GM18507 (cell line): ENCODE data around the gene IRF6.

ENCODE experiments used
- DNase-seq: peaks from one replicate; pipeline ENCODE4 v3.0.0; 2011; ENCODE audit warnings: low read depth; ENCODE audit not compliant: insufficient read length; ENCODE audit errors: extremely low spot score
- FAIRE-seq: peaks from 2 replicates; lab custom pipeline; 2011; peaks lifted over from hg19 to GRCh38; lab: Jason Lieb, UNC

The IRF6 gene

DNA sequence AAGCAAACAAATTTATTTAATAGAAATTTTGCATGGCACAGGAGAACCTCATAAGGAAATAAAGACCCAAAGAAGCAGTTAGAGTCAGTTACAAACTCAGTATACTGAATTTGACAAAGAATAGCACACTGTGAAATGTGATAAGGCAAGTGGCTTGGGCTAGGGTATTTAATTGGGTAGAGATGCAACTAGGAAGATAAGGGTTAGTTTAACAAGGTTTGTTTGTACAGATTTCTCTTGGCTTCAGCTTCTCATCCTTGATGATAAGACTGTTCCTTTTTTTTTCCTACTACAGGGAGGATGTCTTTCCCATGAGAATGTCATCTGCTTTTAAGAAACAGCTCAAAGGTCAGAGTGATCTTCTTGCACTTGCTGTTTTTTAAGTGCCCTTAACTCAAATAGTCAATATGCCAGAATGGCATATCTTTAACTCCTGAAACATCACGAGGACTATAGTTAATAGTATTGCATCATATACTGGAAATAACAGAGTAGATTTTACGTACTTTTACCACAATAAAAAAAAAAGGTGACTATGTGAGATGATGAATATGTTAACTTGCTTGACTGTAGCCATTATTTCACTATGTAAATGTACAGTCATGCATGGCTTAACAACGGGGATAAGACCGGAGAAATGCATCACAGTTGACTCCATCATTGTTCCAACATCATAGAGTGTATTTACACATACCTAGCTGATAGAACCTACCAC is 59.3 kb downstream of the IRF6 start:
- no peak for DNase-seq
- no peak for FAIRE-seq

DNA sequence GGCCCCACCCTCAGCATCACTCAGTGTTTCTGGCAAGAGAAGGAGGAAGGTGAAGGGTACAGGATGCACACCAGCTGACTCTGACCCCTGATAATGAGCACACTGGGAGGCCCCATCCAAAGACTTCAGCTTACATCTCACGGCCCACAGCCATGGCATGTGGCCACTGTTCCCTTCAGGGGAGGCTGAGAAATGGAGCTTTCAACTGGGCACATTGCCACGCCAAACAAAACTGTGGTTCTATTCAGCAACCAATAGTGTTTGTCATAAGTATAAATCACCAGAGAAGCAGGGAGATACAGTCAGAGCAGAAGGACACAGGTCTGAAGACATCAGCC is 62.8 kb downstream of the IRF6 start:
- FAIRE-seq (no peak), DNase-seq (no peak)

DNA sequence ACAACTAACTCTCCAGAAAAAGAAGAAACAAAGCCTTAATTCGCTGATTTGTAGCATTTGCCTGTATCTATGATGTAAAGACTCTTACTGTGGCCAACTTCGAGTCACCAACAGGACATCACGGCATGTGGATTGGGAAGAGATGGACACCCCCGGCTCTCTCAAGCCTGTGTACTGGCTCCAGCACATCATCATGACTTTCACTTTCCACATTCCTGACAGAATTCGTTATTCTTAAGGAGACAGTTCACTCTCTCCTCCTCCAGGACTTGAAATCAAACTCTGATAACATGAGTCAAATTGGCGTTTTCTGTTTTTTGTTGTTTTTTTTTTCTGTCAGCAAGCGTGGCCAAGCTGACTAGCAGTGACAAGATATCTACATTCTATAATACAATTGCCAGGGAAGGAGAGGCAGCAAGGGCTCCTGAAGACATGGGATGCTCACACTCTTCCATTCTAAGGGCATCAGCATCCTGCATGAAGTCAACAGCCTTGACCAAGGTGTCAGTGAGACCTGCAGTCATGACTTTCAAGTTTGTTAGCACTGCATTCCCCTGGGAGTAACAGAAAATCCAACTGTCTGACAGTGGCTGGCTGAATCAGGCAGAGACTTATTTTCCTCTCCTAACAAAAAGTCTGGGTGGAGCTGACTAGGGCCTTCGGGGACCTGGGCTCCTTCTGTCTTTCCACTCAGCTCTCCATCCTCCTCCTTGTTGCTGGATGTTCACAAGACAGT is 63.4 kb downstream of the IRF6 start:
- DNase-seq (no peak), FAIRE-seq (peak; percentile 29)

DNA sequence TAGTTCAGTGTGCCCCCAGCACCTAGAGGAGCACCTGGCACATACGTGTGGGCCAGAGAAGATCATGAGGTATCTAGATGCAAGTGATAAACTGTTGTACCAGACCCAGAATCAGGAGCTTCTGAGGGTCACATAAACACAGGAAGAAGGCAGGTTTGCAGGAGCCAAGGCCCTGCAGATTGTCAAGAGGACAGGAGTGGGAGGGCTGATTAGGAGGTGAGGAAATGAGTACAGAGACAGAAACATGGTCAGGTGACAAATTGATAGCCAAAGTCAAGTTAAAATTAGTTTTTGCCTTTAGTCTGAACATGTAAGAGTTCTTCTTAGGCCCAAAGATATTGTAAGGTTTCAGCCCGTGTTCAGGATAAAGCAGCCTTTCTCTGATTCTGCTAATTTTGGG is 64.1 kb downstream of the IRF6 start:
- DNase-seq (no peak), FAIRE-seq (peak; percentile 9)

DNA sequence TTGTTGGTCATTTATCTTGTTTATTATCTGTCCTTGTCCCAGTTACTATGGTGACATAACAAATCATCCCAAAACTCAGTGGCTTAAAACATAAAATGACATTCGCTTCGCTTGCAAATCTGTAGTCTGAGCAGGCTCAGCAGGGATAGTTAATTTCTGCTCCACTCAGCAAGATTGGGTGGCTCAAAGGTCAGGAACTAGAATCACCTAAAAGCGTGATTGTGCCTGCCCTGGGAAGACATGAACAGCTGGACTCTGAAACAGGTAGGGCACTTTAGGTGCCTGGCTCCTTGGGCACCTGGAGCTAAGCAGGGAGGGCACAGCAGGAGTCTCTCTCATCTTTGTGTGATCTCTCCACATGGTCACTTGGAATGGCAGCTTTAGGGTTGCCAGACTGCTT is 64.7 kb downstream of the IRF6 start:
- DNase-seq, result no peak

DNA sequence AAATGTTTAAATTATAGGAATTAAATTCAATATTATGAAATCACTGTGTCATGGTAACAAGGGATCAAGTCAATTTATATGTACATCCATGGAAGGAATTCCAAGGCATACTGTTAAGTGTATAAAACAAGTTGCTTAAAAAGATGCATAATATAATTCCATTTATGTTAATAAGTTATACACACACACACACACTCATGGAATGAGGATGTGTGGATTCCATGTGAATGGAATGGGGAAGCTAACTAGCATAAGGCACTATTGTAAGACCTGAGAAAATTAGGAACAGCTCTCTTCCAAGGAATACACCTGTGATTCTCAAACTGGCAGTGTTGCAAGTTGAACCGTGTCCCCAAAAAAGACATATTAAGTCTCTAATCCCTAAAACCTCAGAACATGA is 67.7 kb downstream of the IRF6 start:
- FAIRE-seq (no peak), DNase-seq (no peak)

More for the DNA sequence above, 64.7 kb downstream of the IRF6 start:
- no peak for FAIRE-seq

DNA sequence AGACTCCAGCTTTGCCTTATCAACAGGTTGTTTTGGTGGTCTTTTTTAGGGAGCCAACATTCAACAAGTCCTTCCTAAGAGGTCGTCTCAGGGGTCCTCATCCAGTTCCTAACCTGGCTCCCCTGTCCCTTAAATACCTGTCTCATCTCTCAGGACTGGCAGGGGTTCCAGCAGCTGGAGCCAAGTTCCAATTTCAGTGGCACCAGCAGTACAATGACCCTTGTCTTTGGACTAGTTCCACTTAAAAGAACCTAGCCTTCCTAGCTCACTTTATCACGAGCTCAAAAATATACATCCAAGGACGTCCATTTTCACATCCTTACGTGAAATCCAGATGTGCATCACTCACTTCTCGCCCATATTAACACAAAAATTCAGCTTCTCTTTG is 68.8 kb downstream of the IRF6 start:
- no peak for FAIRE-seq

DNA sequence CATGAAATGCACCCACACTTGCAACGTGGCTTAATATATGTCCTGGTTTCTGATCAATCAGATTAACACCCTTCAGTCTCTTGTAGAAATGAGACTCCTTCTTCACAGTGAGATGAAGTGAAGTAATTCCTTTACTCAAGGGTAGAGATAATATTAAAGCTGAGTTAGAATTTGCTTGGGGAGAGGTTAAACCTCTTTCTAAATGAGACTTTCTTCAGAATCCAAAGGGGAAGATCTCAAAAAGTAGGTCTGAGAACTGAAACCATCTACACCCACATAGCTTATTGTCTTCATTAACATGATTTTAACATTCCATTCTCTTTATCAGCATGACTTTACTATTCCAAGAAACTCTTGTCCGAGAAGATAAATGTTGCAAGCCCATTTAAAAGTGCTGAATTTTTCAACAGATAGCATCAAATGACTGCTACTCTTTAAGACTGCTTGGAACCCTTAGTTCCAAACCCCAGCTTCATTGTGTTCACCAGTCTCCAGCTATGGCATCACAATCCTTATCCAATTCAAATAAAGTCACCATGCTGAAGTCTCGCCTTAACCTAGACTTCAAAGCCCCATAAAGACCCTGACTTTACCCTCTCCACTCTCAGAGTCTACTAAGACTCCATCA is 69.3 kb downstream of the IRF6 start:
- DNase-seq, result no peak
- FAIRE-seq, result no peak

More for the DNA sequence above, 68.8 kb downstream of the IRF6 start:
- no peak for DNase-seq
